ENCODE data around the gene MLH1.
"Not testable (repeated sequence)": the region's sequence is repeated elsewhere in the genome, so short reads cannot be mapped to it uniquely, and the experiment has no call there.

The MLH1 gene

DNA sequence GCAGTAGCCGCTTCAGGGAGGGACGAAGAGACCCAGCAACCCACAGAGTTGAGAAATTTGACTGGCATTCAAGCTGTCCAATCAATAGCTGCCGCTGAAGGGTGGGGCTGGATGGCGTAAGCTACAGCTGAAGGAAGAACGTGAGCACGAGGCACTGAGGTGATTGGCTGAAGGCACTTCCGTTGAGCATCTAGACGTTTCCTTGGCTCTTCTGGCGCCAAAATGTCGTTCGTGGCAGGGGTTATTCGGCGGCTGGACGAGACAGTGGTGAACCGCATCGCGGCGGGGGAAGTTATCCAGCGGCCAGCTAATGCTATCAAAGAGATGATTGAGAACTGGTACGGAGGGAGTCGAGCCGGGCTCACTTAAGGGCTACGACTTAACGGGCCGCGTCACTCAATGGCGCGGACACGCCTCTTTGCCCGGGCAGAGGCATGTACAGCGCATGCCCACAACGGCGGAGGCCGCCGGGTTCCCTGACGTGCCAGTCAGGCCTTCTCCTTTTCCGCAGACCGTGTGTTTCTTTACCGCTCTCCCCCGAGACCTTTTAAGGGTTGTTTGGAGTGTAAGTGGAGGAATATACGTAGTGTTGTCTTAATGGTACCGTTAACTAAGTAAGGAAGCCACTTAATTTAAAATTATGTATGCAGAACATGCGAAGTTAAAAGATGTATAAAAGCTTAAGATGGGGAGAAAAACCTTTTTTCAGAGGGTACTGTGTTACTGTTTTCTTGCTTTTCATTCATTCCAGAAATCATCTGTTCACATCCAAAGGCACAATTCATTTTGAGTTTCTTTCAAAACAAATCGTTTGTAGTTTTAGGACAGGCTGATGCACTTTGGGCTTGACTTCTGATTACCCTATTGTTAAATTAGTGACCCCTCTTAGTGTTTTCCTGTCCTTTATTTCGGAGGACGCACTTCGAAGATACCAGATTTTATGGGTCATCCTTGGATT, at the start of gene MLH1:
Gene MLH1, plus strand, starts transcription at position 193 of the 958 bp plus-strand sequence. Its CDS starts 30 bp downstream, at position 223.
- peak; percentile 96 to 98 for DNase-seq

DNA sequence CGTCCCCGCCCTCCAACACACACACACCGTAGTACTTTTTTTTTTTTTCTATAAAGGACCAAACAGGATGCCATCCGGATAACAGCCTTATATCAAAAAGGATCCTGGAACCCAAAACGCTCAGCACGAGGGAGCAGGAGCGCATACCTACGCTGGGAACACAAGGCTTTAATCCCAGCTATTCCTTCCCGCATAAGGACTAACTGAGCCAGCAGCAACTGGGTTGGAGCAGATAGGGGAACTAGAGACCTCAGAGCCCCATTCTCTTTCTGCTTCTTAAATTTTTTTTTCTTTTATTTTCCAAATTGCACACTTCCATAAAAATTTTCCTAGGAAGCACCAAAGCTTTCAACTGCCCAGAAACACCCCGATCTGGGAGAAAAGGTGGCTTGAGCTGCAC, 49.7 kb upstream of the MLH1 start:
- no peak for DNase-seq

DNA sequence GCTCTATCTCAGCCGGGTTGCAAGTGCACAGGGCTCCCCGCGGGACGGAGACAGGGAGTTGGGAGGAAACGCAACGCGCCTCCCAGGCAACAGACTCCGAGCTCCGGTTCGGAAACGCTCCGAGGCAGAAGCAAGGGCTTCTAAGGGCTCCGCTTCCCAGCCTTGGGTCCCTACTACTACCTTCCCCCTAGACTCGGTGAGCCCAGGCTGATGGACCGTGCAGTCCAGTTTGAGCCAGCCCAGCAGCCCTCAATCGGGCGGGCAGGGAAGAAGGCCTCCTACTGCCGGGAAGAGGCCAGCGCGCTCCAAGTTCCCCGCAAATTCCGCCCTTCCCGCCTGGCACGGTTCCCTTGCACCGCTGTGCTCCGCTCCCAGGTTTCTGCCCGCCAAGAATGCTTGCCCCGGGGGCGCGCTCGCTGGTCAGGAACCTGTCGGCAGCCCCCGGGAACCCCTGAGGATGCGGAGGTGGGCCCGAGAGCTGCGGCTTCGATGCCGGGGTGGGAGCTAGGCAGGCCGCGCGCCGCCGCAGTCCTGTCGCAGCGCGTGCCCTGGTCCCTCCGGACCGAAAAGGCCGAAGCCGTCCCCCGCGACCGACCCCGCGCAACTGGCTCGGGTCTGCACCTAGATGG, 49.2 kb upstream of the MLH1 start:
- peak; percentile 37 to 52 for DNase-seq

DNA sequence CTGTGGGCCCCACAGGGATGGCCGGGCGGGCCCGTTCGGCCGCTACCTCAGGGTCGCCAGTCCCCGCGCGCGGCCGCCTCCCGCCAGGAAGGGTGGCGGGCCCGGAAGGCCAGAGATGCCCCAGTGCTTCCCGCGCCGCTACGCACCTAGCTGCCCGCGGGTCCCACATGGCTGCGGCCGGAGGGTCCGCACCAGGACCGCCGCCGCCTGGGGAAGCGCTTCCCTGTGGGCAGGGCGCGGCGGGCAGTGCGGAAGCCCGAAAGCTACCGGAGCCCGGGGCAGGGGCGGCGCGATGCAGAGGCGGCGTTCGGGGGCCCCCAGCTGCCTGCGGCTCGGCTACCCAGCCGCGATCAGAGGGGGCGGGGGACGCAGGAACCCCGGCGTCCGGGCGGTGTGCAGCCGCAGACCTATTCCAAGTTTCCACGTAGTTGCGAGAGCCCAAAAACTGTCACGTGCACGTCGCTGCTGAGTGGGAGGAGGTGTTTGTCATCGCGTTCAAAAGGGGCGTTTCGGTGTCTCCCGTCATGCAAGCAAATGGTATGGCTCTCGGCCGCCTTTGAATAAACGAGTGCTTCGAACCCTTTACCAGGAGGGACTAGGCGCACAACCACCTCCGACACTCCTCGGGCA, 48.6 kb upstream of the MLH1 start, which contains the start of gene TRANK1:
Gene TRANK1, minus strand, starts transcription at position 414 of the 630 bp plus-strand sequence. Its CDS starts 245 bp downstream, at position 169.
- DNase-seq, result peak; percentile 80 to 83

DNA sequence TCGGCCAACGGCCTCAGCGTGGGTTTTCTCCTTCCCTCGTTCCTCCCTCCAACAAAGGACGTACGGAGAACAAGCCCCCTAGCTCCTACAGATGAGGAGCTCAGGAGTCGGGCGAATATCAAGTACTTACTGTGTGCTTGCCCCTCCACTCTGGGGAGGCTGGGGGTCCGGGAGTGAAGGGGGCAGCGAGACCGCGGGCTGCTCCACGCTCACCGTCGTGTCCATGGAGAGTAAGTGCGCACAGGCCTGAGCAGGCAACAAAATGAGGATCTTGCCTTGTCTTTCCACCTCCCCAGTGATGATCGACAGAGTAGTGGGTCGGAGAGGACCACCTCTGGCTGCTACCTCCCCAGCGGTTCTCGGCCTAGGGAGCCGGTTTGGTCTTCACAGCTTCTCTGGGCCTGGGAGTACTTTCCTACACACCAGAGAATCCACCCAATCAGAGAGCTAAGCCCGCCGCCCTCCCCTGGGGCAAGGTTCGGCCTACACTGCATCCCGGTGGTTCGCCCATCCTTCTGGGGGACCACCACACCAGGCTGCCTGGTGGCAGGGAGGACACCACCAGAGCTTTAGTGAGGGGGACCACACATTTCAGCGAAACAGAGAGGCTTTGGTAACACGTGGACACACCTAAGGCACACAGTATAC, 47.9 kb upstream of the MLH1 start:
- DNase-seq, result no peak

DNA sequence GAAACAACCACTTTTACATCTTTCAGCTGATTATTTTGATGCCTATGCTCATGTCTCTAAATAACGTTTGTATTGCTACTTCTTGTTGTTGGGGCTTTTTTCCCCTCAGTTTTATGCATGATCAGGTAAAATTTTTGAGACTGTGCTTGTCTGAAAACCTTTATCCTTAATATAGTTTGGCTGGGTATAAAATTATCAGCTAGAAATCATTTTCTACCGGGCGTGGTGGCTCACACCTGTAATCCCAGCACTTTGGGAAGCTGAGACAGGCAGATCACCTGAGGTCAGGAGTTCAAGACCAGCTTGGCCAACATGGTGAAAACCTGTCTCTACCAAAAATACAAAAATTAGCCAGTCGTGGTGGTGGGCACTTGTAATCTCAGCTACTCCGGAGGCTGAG, 45.5 kb upstream of the MLH1 start:
- DNase-seq, result not testable (repeated sequence)

DNA sequence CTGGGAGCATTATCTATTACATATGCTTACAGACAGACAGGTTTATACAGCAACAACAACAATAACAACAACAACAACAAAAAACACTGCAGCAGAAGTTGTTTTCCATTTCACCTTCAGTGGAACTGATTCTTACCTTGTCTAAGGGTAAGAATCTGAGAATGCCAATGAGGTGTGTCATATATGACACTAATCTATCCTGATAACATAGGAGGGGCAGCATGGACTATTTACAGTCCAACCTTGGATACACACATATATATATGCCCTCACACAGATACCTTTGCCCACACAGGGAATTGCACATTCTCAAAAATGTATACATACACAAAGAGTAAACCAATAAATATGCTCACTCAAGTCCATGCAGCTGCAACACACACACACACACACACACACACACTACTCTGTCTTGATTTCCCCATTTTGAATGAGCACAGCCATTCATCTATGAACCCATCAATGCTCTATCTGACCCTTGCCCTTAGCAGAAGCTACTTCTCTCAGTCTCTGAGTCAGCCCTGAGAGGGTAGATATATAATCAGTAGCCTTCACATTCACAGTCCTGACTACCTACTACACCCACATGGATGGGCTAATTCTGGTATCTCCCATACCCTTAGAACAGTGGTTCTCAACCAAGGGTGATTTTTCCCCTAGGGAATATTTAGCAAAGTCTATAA, 38.7 kb upstream of the MLH1 start:
- DNase-seq, result no peak

DNA sequence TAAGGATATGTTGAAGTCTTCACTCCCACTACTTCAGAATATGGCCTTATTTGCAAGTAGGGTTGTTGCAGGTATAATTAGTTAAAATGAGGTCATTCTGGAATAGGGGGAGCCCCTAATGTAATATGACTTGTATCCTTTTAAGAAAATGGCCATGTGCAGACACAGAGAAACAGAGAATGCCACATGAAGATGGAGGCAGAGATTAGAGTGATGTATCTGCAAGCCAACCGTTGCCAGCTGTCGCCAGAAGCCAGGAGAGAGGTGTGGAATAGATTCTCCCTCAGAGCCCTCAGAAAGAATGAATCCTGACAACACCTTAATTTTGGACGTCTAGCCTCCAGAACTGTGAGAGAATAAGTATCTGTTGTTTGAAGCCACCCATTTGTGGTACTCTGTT, 37.2 kb upstream of the MLH1 start:
- no peak for DNase-seq

DNA sequence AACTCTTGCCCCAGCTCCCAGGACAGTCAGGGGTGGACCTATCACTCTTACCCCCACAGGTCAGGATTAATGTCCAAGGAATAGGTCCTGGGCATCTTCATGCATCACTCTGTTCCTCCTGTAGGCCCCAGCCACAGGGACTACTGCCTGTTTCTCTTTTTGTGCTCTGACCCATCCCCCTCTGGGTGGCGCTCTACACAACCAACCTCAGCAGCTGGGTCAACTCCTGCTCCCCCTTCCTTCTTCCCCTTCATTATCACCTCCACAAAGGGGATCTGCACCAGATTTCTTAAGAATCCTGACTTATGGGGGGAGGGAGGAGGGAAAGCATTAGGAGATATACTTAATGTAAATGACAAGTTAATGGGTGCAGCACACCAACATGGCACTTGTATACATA, 36.3 kb upstream of the MLH1 start:
- DNase-seq, result no peak

DNA sequence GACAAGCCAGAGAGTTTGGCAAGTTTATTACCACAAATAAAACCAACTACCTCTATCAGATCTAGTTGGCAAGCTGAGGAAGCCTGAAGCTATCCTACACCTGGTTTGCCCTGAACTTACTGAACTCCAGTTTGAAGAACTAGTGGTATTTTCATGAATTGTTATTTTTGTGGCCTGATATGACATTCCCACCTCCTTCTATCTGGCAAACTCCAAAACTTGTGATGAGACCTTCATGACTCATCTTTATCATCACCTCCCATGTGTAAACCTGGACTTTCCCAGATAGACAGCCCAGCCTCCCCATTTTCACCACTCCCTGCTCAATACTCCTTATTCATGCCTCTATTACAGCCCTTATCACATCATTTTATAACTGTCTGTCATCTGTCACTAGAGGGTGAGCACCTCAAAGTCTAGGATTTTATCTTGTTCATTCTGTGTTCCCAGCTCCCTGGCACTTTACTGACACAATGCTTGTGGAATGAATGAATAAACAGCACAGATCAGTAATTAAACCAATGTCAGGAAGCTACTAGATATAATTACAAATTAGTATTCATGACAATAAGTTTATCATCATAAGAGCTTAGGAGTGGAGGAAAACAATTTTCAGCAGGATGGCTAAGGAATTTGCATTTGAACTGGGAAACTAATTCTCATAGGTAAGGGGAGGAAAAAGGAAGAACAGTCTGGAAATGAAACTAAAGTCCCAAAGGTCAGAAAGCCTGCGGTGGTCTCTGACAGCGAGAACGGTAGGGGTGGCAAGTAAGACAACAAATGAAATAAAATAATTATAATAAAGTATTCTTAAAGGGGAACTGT, 35.2 kb upstream of the MLH1 start:
- peak; percentile 10 to 30 for DNase-seq

DNA sequence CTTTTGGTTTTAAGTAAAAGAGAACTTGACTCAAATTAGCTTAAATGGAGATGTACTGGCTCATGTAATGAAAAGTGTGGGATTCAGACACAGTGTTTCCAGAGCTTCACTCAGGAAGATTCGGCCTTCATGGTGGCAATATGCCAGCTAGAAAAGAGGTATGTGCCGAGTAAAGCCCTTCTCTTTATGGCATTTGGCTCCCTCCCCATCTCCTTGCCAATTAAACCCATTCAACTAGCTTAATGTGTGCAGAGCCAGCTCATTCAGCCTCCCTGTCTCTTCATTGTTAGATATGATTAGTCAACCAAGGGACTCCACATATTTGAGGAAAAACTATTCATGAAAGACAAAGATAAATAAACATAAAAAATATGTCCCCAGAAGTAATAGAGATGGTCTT, 33.5 kb upstream of the MLH1 start:
- DNase-seq, result no peak

DNA sequence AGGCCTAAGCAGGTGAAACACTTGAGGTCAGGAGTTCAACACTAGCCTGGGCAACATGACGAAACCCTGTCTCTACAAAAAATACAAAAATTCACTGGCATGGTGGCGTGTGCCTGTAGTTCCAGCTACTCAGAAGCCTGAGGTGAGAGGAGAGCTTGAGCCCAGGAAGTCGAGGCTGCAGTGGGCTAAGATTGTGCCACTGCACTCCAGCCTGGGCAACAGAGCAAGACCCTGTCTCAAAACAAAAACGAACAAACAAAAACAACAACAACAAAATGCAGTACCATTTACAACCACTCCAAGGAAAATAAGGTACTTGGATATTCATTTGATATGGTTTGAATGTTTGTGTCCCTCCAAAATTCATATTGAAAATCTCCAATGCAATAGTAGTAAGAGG, 32.8 kb upstream of the MLH1 start:
- no peak for DNase-seq

DNA sequence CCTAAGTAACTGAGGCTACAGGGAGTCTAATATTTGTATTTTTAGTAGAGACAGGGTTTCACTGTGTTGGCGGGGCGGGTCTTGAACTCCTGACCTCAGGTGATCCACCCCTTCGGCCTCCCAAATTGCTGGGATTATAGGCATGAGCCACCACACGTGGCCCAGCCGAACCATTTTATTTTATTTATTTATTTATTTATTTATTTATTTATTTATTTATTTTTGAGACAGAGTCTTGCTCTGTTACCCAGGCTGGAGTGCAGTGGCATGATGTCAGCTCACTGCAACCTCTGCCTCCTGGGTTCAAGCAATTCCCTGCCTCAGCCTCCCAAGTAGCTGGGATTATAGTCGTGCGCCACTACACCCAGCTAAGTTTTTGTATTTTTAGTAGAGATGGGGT, 30.3 kb upstream of the MLH1 start:
- not testable (repeated sequence) for DNase-seq

DNA sequence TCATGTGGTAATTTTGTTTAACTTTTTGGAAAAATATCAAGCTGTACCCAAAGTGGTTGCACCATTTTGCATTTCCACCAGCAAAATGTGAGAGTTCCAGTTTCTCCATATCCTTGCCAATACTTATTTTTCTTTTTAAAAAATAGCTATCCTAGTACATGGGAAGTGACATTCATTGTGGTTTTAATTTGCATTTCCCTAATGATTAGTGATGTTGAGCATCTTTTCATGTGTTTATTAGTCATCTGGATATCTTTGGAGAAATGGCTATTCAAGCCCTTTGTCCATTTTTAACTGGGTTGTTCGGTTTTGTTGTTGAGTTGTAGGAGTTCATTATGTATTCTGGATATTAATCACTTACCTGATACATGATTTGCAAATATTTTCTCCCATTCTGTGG, 29.0 kb upstream of the MLH1 start:
- DNase-seq, result no peak

DNA sequence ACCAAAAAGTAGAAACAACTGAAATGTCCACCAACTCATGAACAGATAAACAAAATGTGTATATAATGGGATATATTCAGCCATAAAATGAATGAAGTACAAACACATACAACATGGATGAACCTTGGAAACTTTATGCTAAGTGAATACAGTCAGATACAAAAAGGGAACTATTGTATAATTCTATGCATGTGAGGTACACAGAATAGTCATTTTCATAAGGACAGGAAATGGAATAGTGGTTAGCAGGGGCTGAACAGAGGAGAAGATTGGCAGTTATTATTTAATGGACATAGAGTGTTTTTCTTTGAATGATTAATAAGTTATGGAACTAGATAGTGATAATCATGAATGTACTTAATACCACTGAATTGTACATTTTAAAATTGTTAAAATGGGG, 28.5 kb upstream of the MLH1 start:
- DNase-seq, result no peak

DNA sequence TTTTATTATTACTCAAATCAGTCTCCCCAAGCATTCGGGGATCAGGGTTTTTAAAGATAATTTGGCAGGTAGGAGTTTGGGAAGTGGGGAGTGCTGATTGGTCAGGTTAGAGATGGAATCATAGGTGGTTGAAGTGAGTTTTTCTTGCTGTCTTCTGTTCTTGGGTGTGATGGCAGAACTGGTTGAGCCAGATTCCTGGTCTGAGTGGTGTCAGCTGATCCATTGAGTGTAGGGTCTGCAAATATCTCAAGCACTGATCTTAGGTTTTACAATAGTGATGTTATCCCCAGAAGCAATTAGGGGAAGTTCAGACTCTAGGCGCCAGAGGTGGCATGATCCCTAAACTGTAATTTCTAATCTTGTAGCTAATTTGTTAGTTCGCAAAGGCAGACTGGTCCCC, 27.9 kb upstream of the MLH1 start:
- DNase-seq, result no peak

DNA sequence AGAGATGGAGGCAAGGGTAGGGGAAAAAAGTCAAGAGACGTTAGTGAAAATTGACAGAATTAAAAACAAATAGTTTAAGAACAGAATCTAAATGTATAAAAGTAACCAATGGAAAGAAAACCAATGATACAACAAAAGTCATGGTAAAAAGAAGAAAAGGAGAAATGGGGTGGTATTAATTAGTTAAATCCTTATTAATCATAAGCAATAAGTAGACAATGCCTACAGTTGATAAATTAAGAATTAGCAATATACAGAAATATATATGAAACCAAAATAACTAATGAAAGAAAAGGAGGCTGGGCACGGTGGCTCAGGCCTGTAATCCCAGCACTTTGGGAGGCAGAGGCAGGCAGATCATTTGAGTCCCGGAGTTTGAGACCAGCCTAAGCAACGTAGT, 24.2 kb upstream of the MLH1 start:
- DNase-seq, result no peak

DNA sequence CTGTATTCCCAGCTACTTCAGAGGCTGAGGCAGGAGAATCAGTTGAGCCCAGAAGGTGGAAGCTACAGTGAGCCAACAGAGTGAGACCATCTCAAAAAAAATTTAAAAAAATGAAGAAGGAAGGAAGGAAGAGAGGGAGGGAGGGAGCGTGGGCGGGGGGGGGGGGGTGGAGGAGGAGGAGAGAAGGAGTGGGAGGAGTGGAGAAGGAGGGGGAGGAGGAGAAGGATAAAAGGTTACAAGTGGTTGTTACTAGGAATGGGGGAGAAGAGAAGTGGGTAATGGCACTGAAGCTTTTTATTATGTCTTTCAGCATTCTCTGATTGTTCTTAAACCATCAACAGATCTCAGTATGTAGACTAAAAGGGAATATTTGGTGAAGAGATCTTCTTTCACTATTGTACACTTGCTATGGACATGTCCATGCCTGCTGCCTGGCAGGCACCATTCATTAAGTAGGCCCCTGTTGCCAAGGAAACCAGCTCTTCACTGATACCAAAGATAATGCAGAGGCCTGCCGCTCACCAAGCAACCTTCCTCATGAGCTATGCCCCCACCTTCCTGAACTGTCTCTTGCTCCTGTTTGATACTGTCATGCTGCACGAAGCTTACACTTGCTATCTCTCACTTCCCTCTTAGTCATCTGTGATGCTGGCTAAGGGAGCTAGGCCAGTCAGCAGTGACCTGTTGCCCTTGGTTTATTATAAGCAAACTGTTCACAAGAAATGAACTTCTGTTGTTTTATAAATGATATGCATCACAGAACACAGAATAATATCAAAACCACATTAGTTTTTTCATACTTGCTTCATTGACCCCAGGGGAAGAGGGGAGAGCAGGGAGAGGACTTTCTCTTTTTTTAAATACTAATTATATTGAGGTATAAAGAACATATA, 23.5 kb upstream of the MLH1 start:
- DNase-seq, result peak; percentile 28 to 44

DNA sequence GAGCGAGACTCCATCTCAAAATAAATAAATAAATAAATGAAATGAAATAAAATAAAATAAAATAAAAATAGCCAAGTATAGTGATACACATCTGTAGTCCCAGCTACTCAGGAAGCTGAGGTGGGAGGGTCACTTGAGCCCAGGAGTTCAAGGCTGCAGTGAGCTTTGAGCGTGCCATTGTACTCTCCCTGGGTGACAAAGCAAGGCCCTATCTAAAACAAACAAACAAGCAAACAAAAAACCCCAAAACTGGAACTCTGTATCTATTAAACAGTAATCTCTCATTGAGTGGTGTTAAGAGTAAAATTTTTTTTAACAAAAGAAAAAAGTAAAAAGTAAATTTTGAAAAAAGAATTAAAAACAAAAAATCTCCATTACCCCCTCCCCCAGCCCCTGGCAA, 21.2 kb upstream of the MLH1 start:
- no peak for DNase-seq

DNA sequence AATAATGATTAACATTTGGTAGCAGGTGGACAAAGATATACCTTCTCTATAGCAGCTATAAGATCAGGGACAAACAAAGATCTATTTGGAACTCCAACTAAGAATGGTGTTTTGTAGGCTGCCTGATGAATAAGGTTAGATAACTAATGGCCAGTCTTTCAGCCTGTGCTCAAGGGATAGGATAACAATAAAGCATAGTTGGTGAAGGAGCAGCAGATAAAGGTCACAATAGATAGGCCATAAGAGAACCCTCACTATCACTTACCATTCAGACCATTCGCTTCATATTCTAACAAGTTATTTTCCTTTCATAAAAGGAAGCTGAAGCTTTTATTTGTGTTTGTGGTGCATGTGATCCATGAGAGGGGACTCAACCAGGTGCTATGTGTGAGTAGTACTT, 20.2 kb upstream of the MLH1 start:
- DNase-seq, result no peak

DNA sequence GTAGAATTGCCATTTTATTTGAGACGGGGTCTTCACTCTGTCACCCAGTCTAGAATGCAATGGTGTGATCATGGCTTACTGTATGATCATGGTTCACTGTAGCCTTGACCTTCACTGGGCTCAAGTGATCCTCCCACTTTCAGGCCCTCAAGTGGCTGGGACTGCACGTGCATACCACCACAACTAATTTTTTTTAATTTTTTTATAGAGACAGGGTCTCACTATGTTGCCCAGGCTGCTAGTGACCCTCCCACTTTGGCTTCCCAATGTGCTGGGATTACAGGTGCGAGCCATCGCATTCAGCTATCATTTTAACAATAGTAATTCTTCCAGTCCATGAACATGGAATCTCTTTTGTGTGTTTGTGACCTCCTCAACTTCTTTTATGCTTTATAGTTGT, 12.3 kb upstream of the MLH1 start:
- DNase-seq, result no peak
